Measurements from ENCODE around the gene CREB5.

DNA sequence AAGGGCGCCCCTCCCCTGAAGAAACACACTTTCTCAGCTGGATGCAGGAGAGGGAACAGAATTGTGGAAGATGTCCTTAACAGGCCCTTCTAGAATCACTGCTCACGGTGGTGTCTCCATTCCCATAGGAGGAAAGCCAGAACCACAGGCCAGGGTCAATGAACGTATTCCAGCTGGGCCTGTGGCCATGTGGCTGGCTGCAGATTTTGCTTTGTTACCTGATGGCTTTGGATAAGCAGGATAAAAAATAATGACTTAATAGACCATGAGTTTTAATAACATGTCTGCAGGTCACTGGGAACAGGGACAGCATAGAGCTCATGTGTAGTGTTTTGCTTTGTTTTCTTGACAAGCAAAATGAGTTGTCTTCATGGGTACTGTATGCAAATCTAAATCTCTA, 335.5 kb downstream of the CREB5 start:
- TF ChIP-seq, protein P1, sequence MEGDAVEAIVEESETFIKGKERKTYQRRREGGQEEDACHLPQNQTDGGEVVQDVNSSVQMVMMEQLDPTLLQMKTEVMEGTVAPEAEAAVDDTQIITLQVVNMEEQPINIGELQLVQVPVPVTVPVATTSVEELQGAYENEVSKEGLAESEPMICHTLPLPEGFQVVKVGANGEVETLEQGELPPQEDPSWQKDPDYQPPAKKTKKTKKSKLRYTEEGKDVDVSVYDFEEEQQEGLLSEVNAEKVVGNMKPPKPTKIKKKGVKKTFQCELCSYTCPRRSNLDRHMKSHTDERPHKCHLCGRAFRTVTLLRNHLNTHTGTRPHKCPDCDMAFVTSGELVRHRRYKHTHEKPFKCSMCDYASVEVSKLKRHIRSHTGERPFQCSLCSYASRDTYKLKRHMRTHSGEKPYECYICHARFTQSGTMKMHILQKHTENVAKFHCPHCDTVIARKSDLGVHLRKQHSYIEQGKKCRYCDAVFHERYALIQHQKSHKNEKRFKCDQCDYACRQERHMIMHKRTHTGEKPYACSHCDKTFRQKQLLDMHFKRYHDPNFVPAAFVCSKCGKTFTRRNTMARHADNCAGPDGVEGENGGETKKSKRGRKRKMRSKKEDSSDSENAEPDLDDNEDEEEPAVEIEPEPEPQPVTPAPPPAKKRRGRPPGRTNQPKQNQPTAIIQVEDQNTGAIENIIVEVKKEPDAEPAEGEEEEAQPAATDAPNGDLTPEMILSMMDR (conservative IDR thresholded peaks at IDR 0.05; ENCODE audit: low read length), result no peak
- TF ChIP-seq EZH2phosphoT487 (IDR thresholded peaks at IDR 0.05; ENCODE audit: borderline replicate concordance), result no peak

Measured in Loucy (cell line).